NCI-H345 (cell line): ENCODE results near the gene TIMM13.

ENCODE experiments used
- DNase-seq: peaks from one replicate; lab custom pipeline; 2025; lab: John Stamatoyannopoulos, UW

TIMM13 gene

GRCh38 chr19:2382530-2383222 lies 44.7 kb downstream of the TIMM13 start:
- DNase-seq, result no peak

GRCh38 chr19:2381148-2381820 lies 46.1 kb downstream of the TIMM13 start:
- no peak for DNase-seq

GRCh38 chr19:2380567-2380966 lies 46.8 kb downstream of the TIMM13 start:
- no peak for DNase-seq

GRCh38 chr19:2376784-2377519 lies 50.4 kb downstream of the TIMM13 start:
- DNase-seq, result no peak
